ENCODE results near the gene ABHD16B.
"Not testable (repeated sequence)": the region's sequence is repeated elsewhere in the genome, so short reads cannot be mapped to it uniquely, and the experiment has no call there.

The ABHD16B gene

GRCh38 chr20:63868264-63868663 is 7.0 kb downstream of the ABHD16B start:
- H3K4me3 ChIP-seq (replicated peaks in 1 of 2; ENCODE audit: low read depth in 2 of 2, low read length in 2 of 2) = no peak overlapping the region
- TF ChIP-seq CTCF (IDR thresholded peaks at IDR 0.05; ENCODE audit: low read depth, low read length) = no peak
- no peak for DNase-seq (ENCODE audit: low read depth in 2 of 2)

- H3K4me3 ChIP-seq (replicated peaks in 1 of 2; ENCODE audit: low read depth in 2 of 2, low read length in 2 of 2) = no peak overlapping the region
- no peak for TF ChIP-seq CTCF (IDR thresholded peaks at IDR 0.05; ENCODE audit: low read depth, low read length)
- DNase-seq (ENCODE audit: low read depth in 2 of 2) = peak; percentile 86 to 96
These were observed 12.2 kb downstream of the ABHD16B start for GRCh38 chr20:63873477-63873971.

- peak in 1 of 2 donors; percentile 47 for DNase-seq (ENCODE audit: low read depth in 2 of 2)
- H3K4me3 ChIP-seq (replicated peaks in 1 of 2; ENCODE audit: low read depth in 2 of 2, low read length in 2 of 2) = not testable (repeated sequence)
These were observed 12.9 kb downstream of the ABHD16B start for GRCh38 chr20:63874241-63874640.

- no peak for TF ChIP-seq CTCF (IDR thresholded peaks at IDR 0.05; ENCODE audit: low read depth, low read length)
- no peak overlapping the region for H3K4me3 ChIP-seq (replicated peaks in 1 of 2; ENCODE audit: low read depth in 2 of 2, low read length in 2 of 2)
- no peak for DNase-seq (ENCODE audit: low read depth in 2 of 2)
These were observed 15.3 kb downstream of the ABHD16B start for GRCh38 chr20:63876489-63877036.

- no peak overlapping the region for H3K4me3 ChIP-seq (replicated peaks in 1 of 2; ENCODE audit: low read depth in 2 of 2, low read length in 2 of 2)
- TF ChIP-seq CTCF (IDR thresholded peaks at IDR 0.05; ENCODE audit: low read depth, low read length) = no peak
- DNase-seq (ENCODE audit: low read depth in 2 of 2) = no peak
These were observed 16.6 kb downstream of the ABHD16B start for GRCh38 chr20:63877755-63878470.

GRCh38 chr20:63878899-63879663 is 17.8 kb downstream of the ABHD16B start:
- no peak overlapping the region for H3K4me3 ChIP-seq (replicated peaks in 1 of 2; ENCODE audit: low read depth in 2 of 2, low read length in 2 of 2)
- DNase-seq (ENCODE audit: low read depth in 2 of 2) = no peak
- TF ChIP-seq CTCF (IDR thresholded peaks at IDR 0.05; ENCODE audit: low read depth, low read length) = no peak

- not testable (repeated sequence) for DNase-seq (ENCODE audit: low read depth in 2 of 2); H3K4me3 ChIP-seq (replicated peaks in 1 of 2; ENCODE audit: low read depth in 2 of 2, low read length in 2 of 2)
These were observed 19.6 kb downstream of the ABHD16B start for GRCh38 chr20:63880901-63881300.

Measured in cardiac fibroblast (primary cell).